ENCODE data around the gene NDUFS7.

Gene NDUFS7

GRCh38 chr19:1365319-1366269 lies 18.1 kb upstream of the NDUFS7 start:
- DNase-seq (ENCODE audit: low spot score), result no peak

GRCh38 chr19:1366296-1366695 lies 17.4 kb upstream of the NDUFS7 start:
- no peak for DNase-seq (ENCODE audit: low spot score)

GRCh38 chr19:1366899-1367870 lies 16.5 kb upstream of the NDUFS7 start:
- DNase-seq (ENCODE audit: low spot score), result no peak

GRCh38 chr19:1369214-1369805 lies 14.4 kb upstream of the NDUFS7 start:
- no peak for DNase-seq (ENCODE audit: low spot score)

- DNase-seq (ENCODE audit: low spot score), result no peak
These were observed 12.9 kb upstream of the NDUFS7 start for GRCh38 chr19:1370579-1371361.

GRCh38 chr19:1373042-1373533 lies 10.6 kb upstream of the NDUFS7 start:
- no peak for DNase-seq (ENCODE audit: low spot score)

GRCh38 chr19:1373534-1374249 lies 10.0 kb upstream of the NDUFS7 start:
- DNase-seq (ENCODE audit: low spot score), result no peak

- no peak for DNase-seq (ENCODE audit: low spot score)
These were observed 9.5 kb upstream of the NDUFS7 start for GRCh38 chr19:1374250-1374577.

- no peak for DNase-seq (ENCODE audit: low spot score)
These were observed 7.3 kb upstream of the NDUFS7 start for GRCh38 chr19:1376415-1376805.

- DNase-seq (ENCODE audit: low spot score), result no peak
These were observed 6.3 kb upstream of the NDUFS7 start for GRCh38 chr19:1377176-1377964.

GRCh38 chr19:1377965-1378785 lies 5.5 kb upstream of the NDUFS7 start:
- no peak for DNase-seq (ENCODE audit: low spot score)

- DNase-seq (ENCODE audit: low spot score), result no peak
These were observed 4.4 kb upstream of the NDUFS7 start for GRCh38 chr19:1379126-1379905.

GRCh38 chr19:1379961-1380489 lies 3.7 kb upstream of the NDUFS7 start:
- DNase-seq (ENCODE audit: low spot score), result no peak

GRCh38 chr19:1382250-1382649 lies 1.5 kb upstream of the NDUFS7 start:
- DNase-seq (ENCODE audit: low spot score), result no peak

GRCh38 chr19:1383017-1383311 lies 743 bp upstream of the NDUFS7 start:
- DNase-seq (ENCODE audit: low spot score), result no peak

- no peak for DNase-seq (ENCODE audit: low spot score)
These were observed 367 bp downstream of the NDUFS7 start for GRCh38 chr19:1384085-1384462.

- DNase-seq (ENCODE audit: low spot score), result peak; percentile 19
These were observed 887 bp downstream of the NDUFS7 start for GRCh38 chr19:1384478-1385110.

GRCh38 chr19:1385816-1386215 lies 2.1 kb downstream of the NDUFS7 start:
- DNase-seq (ENCODE audit: low spot score), result no peak
